Kidney (tissue), 14 donors: ENCODE data around the gene SLC39A3. TPM values are rescaled to one million over a fixed set of nuclear protein-coding genes. Genes with fewer than 3 reads are reported as not detected.
"Not testable (repeated sequence)": the region's sequence is repeated elsewhere in the genome, so short reads cannot be mapped to it uniquely, and the experiment has no call there.

ENCODE experiments used
- DNase-seq, 5 donors: peaks; one replicate each; pipeline ENCODE4 v3.0.0-alpha.2; 2013 to 2020
- FAIRE-seq: peaks from 2 replicates; lab custom pipeline; 2012; peaks lifted over from hg19 to GRCh38; lab: Jason Lieb, UNC
- H3K27ac ChIP-seq, 2 donors: one replicate each; pipeline ENCODE4 v1.7.0; 2013; ENCODE audit warnings: low read depth in 2 of 2, low read length in 2 of 2, inconsistent platforms in 1 of 2
- H3K27me3 ChIP-seq: one replicate; pipeline ENCODE4 v1.7.1; 2013; ENCODE audit warnings: low read length, inconsistent platforms; ENCODE audit not compliant: control insufficient read depth, insufficient read depth
- H3K36me3 ChIP-seq, 3 donors: one replicate each; pipeline versions ENCODE4 v1.7.0 to v1.7.1; 2013; ENCODE audit warnings: low read length in 3 of 3, control low read depth in 1 of 3, inconsistent platforms in 1 of 3; ENCODE audit not compliant: insufficient read depth in 3 of 3, control insufficient read depth in 2 of 3
- H3K4me1 ChIP-seq, 3 donors: one replicate each; pipeline versions ENCODE4 v1.7.0 to v1.7.1; 2013; ENCODE audit warnings: low read length in 3 of 3, inconsistent platforms in 1 of 3, low read depth in 1 of 3; ENCODE audit not compliant: control insufficient read depth in 2 of 3, insufficient read depth in 2 of 3
- H3K4me3 ChIP-seq, 3 donors: one replicate each; pipeline versions ENCODE4 v1.7.0 to v1.8.1; 2013; ENCODE audit warnings: low read length in 3 of 3, control low read depth in 1 of 3, inconsistent platforms in 1 of 3
- H3K9ac ChIP-seq, 3 donors: one replicate each; pipeline versions ENCODE4 v1.7.0 to v1.7.1; 2013; ENCODE audit warnings: low read length in 3 of 3, control low read depth in 1 of 3, inconsistent platforms in 1 of 3
- H3K9me3 ChIP-seq, 3 donors: one replicate each; pipeline versions ENCODE4 v1.7.0 to v1.7.1; 2013; ENCODE audit warnings: low read length in 3 of 3, control low read depth in 1 of 3, inconsistent platforms in 1 of 3; ENCODE audit not compliant: control insufficient read depth in 2 of 3, insufficient read depth in 1 of 3
- CTCF ChIP-seq: IDR thresholded peaks from 3 replicates; pipeline ENCODE4 v1.5.1; 2012; ENCODE audit warnings: mild to moderate bottlenecking, moderate library complexity, borderline replicate concordance; ENCODE audit not compliant: insufficient read depth; ENCODE audit errors: extremely low read depth
- intact Hi-C: fragments of 100-400 bp; cut with DNase I; formaldehyde crosslinking; loops from one replicate; pipeline ENCODE4 v1.11.1; 2022
- polyA plus RNA-seq: library from polyadenylated mRNA; stranded (reverse); fragments of 350-450 nt; fragmentation: Illumina TruSeq; extraction: RNeasy Lipid Tissue Mini Kit (QIAGEN cat#74804); gene quantifications from one replicate; pipeline ENCODE4 v1.2.3, GENCODE V29; 2014; ENCODE audit warnings: low read depth, low replicate concordance; ENCODE audit not compliant: insufficient read depth
- total RNA-seq: library from RNA; stranded (reverse); fragmentation: NEBNext Ultra II Directional; extraction: Animal tissue kit (Norgen Biotek cat#: 25700); gene quantifications from one replicate; pipeline ENCODE4 v1.2.1, GENCODE V29; 2021
- donor health status: control.
- donor health status: control.
- donor health status: control.
- donor health status: control.
- donor health status: control.
- donor health status: DM: yes; HTN: yes; CAD: no.
- donor health status: Normal renal cell carcinoma (clear cell type).

The SLC39A3 gene
- total and polyA plus RNA-seq, 2 donors from 2014 or later, result 31.1 to 38.0 TPM

- Histone ChIP-seq H3K9me3 (peaks cover 0 to 10% (median 2%) of the 10 kb centered on the region in 3 donors), H3K27me3 (no peaks in the 10 kb centered on the region), H3K27ac (no peak overlapping the region), H3K4me3 (no peak overlapping the region), H3K36me3 (no peaks in the 10 kb centered on the region), H3K4me1 (no peaks in the 10 kb centered on the region), H3K9ac (no peak overlapping the region)
- intact Hi-C loops, result no loop called here
- FAIRE-seq (no peak), DNase-seq (no peak)
- no peak for TF ChIP-seq CTCF
Observed at GRCh38 chr19:2714531-2715269, 25.1 kb downstream of the SLC39A3 start.

- H3K4me1 ChIP-seq, H3K4me3 ChIP-seq, H3K36me3 ChIP-seq, H3K9ac ChIP-seq, H3K27me3 ChIP-seq, FAIRE-seq, H3K27ac ChIP-seq, DNase-seq, intact Hi-C loops: not testable (repeated sequence)
- peaks cover 0 to 10% (median 2%) of the 10 kb centered on the region in 3 donors for H3K9me3 ChIP-seq
Observed at GRCh38 chr19:2714102-2714501, 25.7 kb downstream of the SLC39A3 start.

GRCh38 chr19:2713170-2713569, 26.6 kb downstream of the SLC39A3 start:
- H3K4me1 ChIP-seq, H3K36me3 ChIP-seq, FAIRE-seq, DNase-seq, intact Hi-C loops, H3K27ac ChIP-seq, H3K4me3 ChIP-seq, H3K9ac ChIP-seq, H3K27me3 ChIP-seq: not testable (repeated sequence)
- peaks cover 0 to 10% (median 2%) of the 10 kb centered on the region in 3 donors for H3K9me3 ChIP-seq

- no peaks in the 10 kb centered on the region for H3K4me1 ChIP-seq
- H3K9me3 ChIP-seq, result peaks cover 0 to 10% (median 2%) of the 10 kb centered on the region in 3 donors
- no peaks in the 10 kb centered on the region for H3K27me3 ChIP-seq
- no peak overlapping the region for H3K4me3 ChIP-seq
- no peak for TF ChIP-seq CTCF
- no peak overlapping the region for H3K27ac ChIP-seq
- intact Hi-C loops, result no loop called here
- DNase-seq (no peak), FAIRE-seq (no peak)
- no peak overlapping the region for H3K9ac ChIP-seq
- no peaks in the 10 kb centered on the region for H3K36me3 ChIP-seq
Observed at GRCh38 chr19:2711875-2712205, 28.0 kb downstream of the SLC39A3 start.
